K562 (cell line): ENCODE data around the gene KMT5C. TPM values are rescaled to one million over a fixed set of nuclear protein-coding genes. Genes with fewer than 3 reads are reported as not detected.
A peak's percentile ranks its signal among the peaks of the same experiment; 100 is the strongest.

Experiments
- ARID1B ChIP-seq: fragments of 450-650 bp; IDR thresholded peaks from 2 replicates; pipeline ENCODE4 v1.6.1; 2016; ENCODE audit warnings: antibody characterized with exemption, mild to moderate bottlenecking, inconsistent platforms
- C11orf30 ChIP-seq: fragments of 450-650 bp; IDR thresholded peaks from 2 replicates; pipeline ENCODE4 v1.6.1; 2016; ENCODE audit warnings: low read depth, mild to moderate bottlenecking
- CCNT2 ChIP-seq: IDR thresholded peaks from 2 replicates; pipeline ENCODE4 v1.6.1; 2011; ENCODE audit warnings: borderline replicate concordance, low read depth, mild to moderate bottlenecking, moderate library complexity, mixed read lengths, low read length; ENCODE audit not compliant: insufficient read length; ENCODE audit errors: extremely low read depth
- EHMT2 ChIP-seq: fragments of 450-650 bp; IDR thresholded peaks from 2 replicates; pipeline ENCODE4 v1.6.1; 2018; ENCODE audit warnings: antibody characterized with exemption
- FOXP1 ChIP-seq: sonication (generic); formaldehyde crosslinking; IDR thresholded peaks from 2 replicates; pipeline ENCODE4 v1.8.0; 2022; ENCODE audit warnings: mild to moderate bottlenecking, missing genetic modification reagents
- HMGN3 ChIP-seq: IDR thresholded peaks from 2 replicates; pipeline ENCODE4 v1.6.1; 2011; ENCODE audit warnings: borderline replicate concordance, low read depth, mild to moderate bottlenecking, mixed read lengths, low read length; ENCODE audit not compliant: insufficient read length; ENCODE audit errors: extremely low read depth
- KLF6 ChIP-seq: fragments of 250-450 bp; sonication (Bioruptor Pico); IDR thresholded peaks from 2 replicates; pipeline ENCODE4 v1.4.0; 2020; ENCODE audit warnings: mild to moderate bottlenecking, moderate library complexity, borderline replicate concordance
- MBD2 ChIP-seq: sonication (generic); IDR thresholded peaks from 2 replicates; pipeline ENCODE4 v1.6.1; 2016; ENCODE audit warnings: low read depth, borderline replicate concordance
- NFRKB ChIP-seq: fragments of 450-650 bp; IDR thresholded peaks from 2 replicates; pipeline ENCODE4 v1.6.1; 2016; ENCODE audit warnings: low read depth
- NR2C2 ChIP-seq, 2 experiments: fragments of 200-800 bp in 1 of 2; sonication (Bioruptor generic) in 1 of 2; sonication (generic) in 1 of 2; formaldehyde crosslinking in 1 of 2; IDR thresholded peaks; 2 replicates each; pipeline versions ENCODE4 v1.6.1 to v1.8.0; 2016 to 2022; ENCODE audit warnings: mild to moderate bottlenecking in 1 of 2, missing compliant biosample characterization in 1 of 2, missing genetic modification characterization in 1 of 2, missing genetic modification reagents in 1 of 2
- POLR2AphosphoS5 ChIP-seq: IDR thresholded peaks from 2 replicates; pipeline ENCODE4 v1.6.1; 2011; ENCODE audit warnings: mild to moderate bottlenecking, low read depth, low read length, moderate library complexity; ENCODE audit not compliant: control insufficient read depth, insufficient read depth
- RBM14 ChIP-seq: fragments of 200-400 bp; formaldehyde crosslinking; IDR thresholded peaks from 2 replicates; pipeline ENCODE4 v1.6.1; 2018; ENCODE audit warnings: low read depth, mild to moderate bottlenecking, low read length, moderate library complexity, borderline replicate concordance; ENCODE audit not compliant: insufficient read depth
- RBM25 ChIP-seq: fragments of 200-400 bp; formaldehyde crosslinking; IDR thresholded peaks from 2 replicates; pipeline ENCODE4 v1.6.1; 2018; ENCODE audit warnings: low read length, low read depth, moderate library complexity; ENCODE audit not compliant: severe bottlenecking
- TEAD1 ChIP-seq, 2 experiments: fragments of 450-650 bp in 1 of 2; sonication (generic) in 1 of 2; formaldehyde crosslinking; IDR thresholded peaks; 2 replicates each; pipeline versions ENCODE4 v1.4.0 to v1.8.0; 2020 to 2022; ENCODE audit warnings: mild to moderate bottlenecking in 2 of 2, missing genetic modification reagents in 1 of 2
- TFAM ChIP-seq: fragments of 250-450 bp; sonication (Bioruptor Pico); conservative IDR thresholded peaks from 2 replicates; pipeline ENCODE4 v1.5.0; 2021; ENCODE audit warnings: mild to moderate bottlenecking, moderate library complexity
- ZBTB11 ChIP-seq, 3 experiments: fragments of 200-800 bp in 1 of 3; fragments of 250-450 bp in 1 of 3; fragments of 450-650 bp in 1 of 3; sonication (Bioruptor Pico) in 1 of 3; sonication (Bioruptor generic) in 1 of 3; formaldehyde crosslinking in 1 of 3; IDR thresholded peaks; 2 replicates each; pipeline versions ENCODE4 v1.6.1 to v1.8.0; 2016 to 2022; ENCODE audit warnings: mild to moderate bottlenecking in 2 of 3, missing genetic modification characterization in 2 of 3, missing compliant biosample characterization in 1 of 3, moderate library complexity in 1 of 3
- ZBTB7A ChIP-seq: IDR thresholded peaks from 2 replicates; pipeline ENCODE4 v1.6.1; 2011; ENCODE audit warnings: low read depth, mild to moderate bottlenecking, low read length, moderate library complexity, borderline replicate concordance; ENCODE audit not compliant: control insufficient read depth
- ZFP91 ChIP-seq: sonication (generic); formaldehyde crosslinking; IDR thresholded peaks from 2 replicates; pipeline ENCODE4 v1.8.0; 2022; ENCODE audit warnings: mild to moderate bottlenecking, missing genetic modification reagents
- ZNF121 ChIP-seq: sonication (generic); formaldehyde crosslinking; conservative IDR thresholded peaks from 2 replicates; pipeline ENCODE4 v1.8.0; 2022; ENCODE audit warnings: missing genetic modification reagents
- ZNF143 ChIP-seq: sonication (generic); formaldehyde crosslinking; IDR thresholded peaks from 2 replicates; pipeline ENCODE4 v1.9.0; 2022; ENCODE audit warnings: mild to moderate bottlenecking, missing genetic modification reagents
- ZNF197 ChIP-seq: fragments of 200-800 bp; sonication (Bioruptor generic); IDR thresholded peaks from 2 replicates; pipeline ENCODE4 v1.6.1; 2016; ENCODE audit warnings: low read depth, missing genetic modification characterization, missing compliant biosample characterization
- polyA plus RNA-seq, 8 experiments: library from polyadenylated mRNA; depleted of rRNA in 4 of 8; stranded (reverse) in 5 of 8; unstranded in 3 of 8; fragments of >200 nt; fragmentation: Nextera tagmentation in 2 of 8; fragmentation: Illumina TruSeq in 1 of 8; extraction: Ambion mirVana in 2 of 8; extraction: Trizol in 1 of 8; gene quantifications; 2 replicates each; pipeline versions ENCODE4 v1.2.1 to v1.2.3, GENCODE V29; 2011 to 2014; ENCODE audit warnings: inconsistent platforms in 1 of 8, missing spikeins in 1 of 8
- total RNA-seq, 7 experiments: library from RNA; depleted of rRNA in 6 of 7; stranded (reverse); fragments of >200 nt in 6 of 7; fragmentation: Illumina TruSeq in 2 of 7; extraction: Trizol in 2 of 7; gene quantifications; 2 replicates each; pipeline versions ENCODE4 v1.2.1 to v1.2.3, GENCODE V29; 2011 to 2021; ENCODE audit warnings: low replicate concordance in 1 of 7

The KMT5C gene
- total and polyA plus RNA-seq, 9 of the 15 experiments (the other 6 are each of a cell fraction or from before 2014, with no cell fraction given) = 0.15 to 53.5 (median 16.6) TPM

- TF ChIP-seq POLR2AphosphoS5 = peak; percentile 85
- TF ChIP-seq ZNF121 (CRISPR knock-in tag) = no peak
- TF ChIP-seq ZBTB11 (CRISPR knock-in tag; IDR thresholded peaks at IDR 0.05) = no peak
- no peak for TF ChIP-seq KLF6 (CRISPR knock-in tag)
- 0 out of 2 replicates have a peak, but pooled peaks have one; percentile 19 for TF ChIP-seq ZNF143
- TF ChIP-seq RBM25 = no peak
- no peak for TF ChIP-seq MBD2
- peak; percentile 46; the same call in 1 of the 2 replicates for TF ChIP-seq NFRKB
- TF ChIP-seq ZFP91 = no peak
- 0 out of 2 replicates have a peak, but pooled peaks have one; percentile 12 for TF ChIP-seq ARID1B
- TF ChIP-seq RBM14 = no peak
- TF ChIP-seq EHMT2 = no peak
- TF ChIP-seq ZBTB7A = peak; percentile 15; the same call in 1 of the 2 replicates
- TF ChIP-seq CCNT2 = peak; percentile 46
- peak in 1 of 2 experiments; percentile 71; a peak in 1 of 4 replicates for TF ChIP-seq TEAD1 (CRISPR knock-in tag; IDR thresholded peaks at IDR 0.05)
- TF ChIP-seq FOXP1 (CRISPR knock-in tag) = peak; percentile 68; the same call in 1 of the 2 replicates
- no peak for TF ChIP-seq TFAM
- no peak for TF ChIP-seq C11orf30
- no peak for TF ChIP-seq ZNF197 (CRISPR knock-in tag)
- TF ChIP-seq HMGN3 = peak; percentile 79
- no peak for TF ChIP-seq NR2C2 (CRISPR knock-in tag; IDR thresholded peaks at IDR 0.05)
- peak; percentile 67 for TF ChIP-seq NR2C2 (tag; IDR thresholded peaks at IDR 0.05)
These were observed 460 bp downstream of the KMT5C start (continued) for GRCh38 chr19:55339889-55340783.
